Hepatocyte (in vitro differentiated cells): ENCODE data around the gene HNRNPH2. TPM values are rescaled to one million over a fixed set of nuclear protein-coding genes. Genes with fewer than 3 reads are reported as not detected.

Source experiments
- DNase-seq: peaks from one replicate; pipeline ENCODE4 v3.0.0-alpha.2; 2016; ENCODE audit warnings: low spot score
- H2AFZ ChIP-seq: fragments of 200-600 bp; sonication (generic); 2 replicates; pipeline ENCODE4 v1.6.0; 2016; ENCODE audit warnings: antibody characterized with exemption, mild to moderate bottlenecking
- H3K27ac ChIP-seq: fragments of 200-600 bp; sonication (generic); 2 replicates; pipeline ENCODE4 v1.5.1; 2016; ENCODE audit warnings: mild to moderate bottlenecking
- H3K27me3 ChIP-seq: fragments of 200-600 bp; sonication (generic); 2 replicates; pipeline ENCODE4 v1.6.1; 2016
- H3K36me3 ChIP-seq: fragments of 200-600 bp; sonication (generic); replicated peaks from 2 replicates; pipeline ENCODE4 v1.5.1; 2016; ENCODE audit warnings: low read depth; ENCODE audit not compliant: insufficient read depth
- H3K4me1 ChIP-seq: fragments of 200-600 bp; sonication (generic); 2 replicates; pipeline ENCODE4 v1.5.1; 2016; ENCODE audit warnings: mild to moderate bottlenecking, moderate library complexity; ENCODE audit not compliant: insufficient read depth
- H3K4me2 ChIP-seq: fragments of 200-600 bp; sonication (generic); 2 replicates; pipeline ENCODE4 v1.6.0; 2016
- H3K4me3 ChIP-seq: fragments of 200-600 bp; sonication (generic); 2 replicates; pipeline ENCODE4 v1.5.1; 2016; ENCODE audit warnings: mild to moderate bottlenecking
- H3K79me2 ChIP-seq: fragments of 200-600 bp; sonication (generic); 2 replicates; pipeline ENCODE4 v1.6.0; 2017; ENCODE audit warnings: mild to moderate bottlenecking
- H3K9me2 ChIP-seq: fragments of 200-600 bp; sonication (generic); replicated peaks from 2 replicates; pipeline ENCODE4 v1.6.0; 2017; ENCODE audit warnings: mild to moderate bottlenecking; ENCODE audit not compliant: insufficient read depth
- H3K9me3 ChIP-seq: fragments of 200-600 bp; sonication (generic); 2 replicates; pipeline ENCODE4 v1.5.1; 2016; ENCODE audit warnings: low read depth, mild to moderate bottlenecking
- H4K20me1 ChIP-seq: fragments of 200-600 bp; sonication (generic); 2 replicates; pipeline ENCODE4 v1.6.0; 2016; ENCODE audit warnings: mild to moderate bottlenecking; ENCODE audit not compliant: insufficient read depth, poor library complexity, severe bottlenecking
- CTCF ChIP-seq: fragments of 200-600 bp; sonication (generic); IDR thresholded peaks from 2 replicates; pipeline ENCODE4 v1.5.1; 2016; ENCODE audit warnings: antibody characterized with exemption, mild to moderate bottlenecking; ENCODE audit not compliant: poor library complexity
- EZH2 ChIP-seq: fragments of 200-600 bp; sonication (generic); IDR thresholded peaks from 2 replicates; pipeline ENCODE4 v1.6.1; 2016; ENCODE audit warnings: antibody characterized with exemption, mild to moderate bottlenecking, borderline replicate concordance
- EZH2phosphoT487 ChIP-seq: fragments of 200-600 bp; sonication (generic); IDR thresholded peaks from one replicate; pipeline ENCODE4 v1.6.1; 2018; ENCODE audit warnings: antibody characterized with exemption, mild to moderate bottlenecking, low read depth, moderate library complexity; ENCODE audit not compliant: unreplicated experiment, severe bottlenecking
- WGBS: methylation state at CpG from one replicate; pipeline ENCODE4 v1.1.6; 2016; ENCODE audit warnings: low lambda C conversion rate; ENCODE audit errors: missing lambda C conversion rate; 5-methylcytosine and 5-hydroxymethylcytosine counted together
- polyA plus RNA-seq: library from polyadenylated mRNA; unstranded; fragments of >200 nt; fragmentation: Nextera tagmentation; extraction: Ambion mirVana; gene quantifications from 2 replicates; pipeline ENCODE4 v1.2.1, GENCODE V29; 2016
- total RNA-seq: library from RNA; depleted of rRNA; stranded (reverse); fragments of >200 nt; gene quantifications from 2 replicates; pipeline ENCODE4 v1.2.3, GENCODE V29; 2014

Gene HNRNPH2
- total and polyA plus RNA-seq, 2 experiments from 2014 or later, result 76.0 to 112 TPM

GRCh38 chrX:101362116-101362515 lies 45.9 kb upstream of the HNRNPH2 start:
- no peaks in the 10 kb centered on the region for H3K4me1 ChIP-seq
- 73% methylated on average over 3 of the region's 3 CpGs for WGBS
- H4K20me1 ChIP-seq, result no peaks in the 10 kb centered on the region
- DNase-seq, result no peak
- no peak overlapping the region for H2AFZ ChIP-seq
- no peak overlapping the region for H3K4me2 ChIP-seq
- no peaks in the 10 kb centered on the region for H3K36me3 ChIP-seq
- H3K27ac ChIP-seq, result no peak overlapping the region
- no peak overlapping the region for H3K4me3 ChIP-seq
- no peaks in the 10 kb centered on the region for H3K9me3 ChIP-seq
- H3K27me3 ChIP-seq, result no peaks in the 10 kb centered on the region
- TF ChIP-seq EZH2phosphoT487 (no peak), EZH2 (no peak), CTCF (no peak)
- H3K79me2 ChIP-seq, result no peaks in the 10 kb centered on the region
- H3K9me2 ChIP-seq, result no peaks in the 10 kb centered on the region

GRCh38 chrX:101362757-101363156 lies 45.3 kb upstream of the HNRNPH2 start:
- no peaks in the 10 kb centered on the region for H3K27me3 ChIP-seq
- H3K36me3 ChIP-seq, result no peaks in the 10 kb centered on the region
- H3K9me2 ChIP-seq, result no peaks in the 10 kb centered on the region
- no peaks in the 10 kb centered on the region for H3K4me1 ChIP-seq
- H3K9me3 ChIP-seq, result no peaks in the 10 kb centered on the region
- H2AFZ ChIP-seq, result no peak overlapping the region
- no peaks in the 10 kb centered on the region for H4K20me1 ChIP-seq
- H3K79me2 ChIP-seq, result no peaks in the 10 kb centered on the region
- no peak for TF ChIP-seq EZH2
- TF ChIP-seq CTCF, result no peak
- no peak for TF ChIP-seq EZH2phosphoT487
- no peak overlapping the region for H3K4me2 ChIP-seq
- no peak overlapping the region for H3K27ac ChIP-seq
- H3K4me3 ChIP-seq, result no peak overlapping the region
- DNase-seq, result no peak

- Histone ChIP-seq H2AFZ (no peak overlapping the region), H3K4me1 (no peaks in the 10 kb centered on the region), H3K4me3 (no peak overlapping the region), H3K9me2 (no peaks in the 10 kb centered on the region), H3K4me2 (no peak overlapping the region), H3K27ac (no peak overlapping the region), H3K36me3 (no peaks in the 10 kb centered on the region), H4K20me1 (no peaks in the 10 kb centered on the region), H3K27me3 (no peaks in the 10 kb centered on the region), H3K79me2 (no peaks in the 10 kb centered on the region), H3K9me3 (no peaks in the 10 kb centered on the region)
- TF ChIP-seq EZH2phosphoT487, result no peak
- no peak for TF ChIP-seq CTCF
- TF ChIP-seq EZH2, result no peak
- DNase-seq, result no peak
- WGBS, result 89% methylated on average over 1 of the region's 1 CpG
Observed at GRCh38 chrX:101365301-101365795, 42.7 kb upstream of the HNRNPH2 start.

GRCh38 chrX:101368800-101369199 lies 39.2 kb upstream of the HNRNPH2 start:
- Histone ChIP-seq H3K27ac (no peak overlapping the region), H2AFZ (no peak overlapping the region), H3K36me3 (no peaks in the 10 kb centered on the region), H3K4me2 (no peak overlapping the region), H3K79me2 (no peaks in the 10 kb centered on the region), H3K27me3 (no peaks in the 10 kb centered on the region), H3K9me2 (no peaks in the 10 kb centered on the region), H4K20me1 (no peaks in the 10 kb centered on the region), H3K4me1 (no peaks in the 10 kb centered on the region), H3K9me3 (no peaks in the 10 kb centered on the region), H3K4me3 (no peak overlapping the region)
- no peak for DNase-seq
- TF ChIP-seq EZH2 (no peak), EZH2phosphoT487 (no peak), CTCF (no peak)
